ENCODE results near the gene KPNA1.

The KPNA1 gene

GRCh38 chr3:122415762-122416654, 98.7 kb downstream of the KPNA1 start, which contains the start of gene WDR5B:
Gene WDR5B, minus strand, starts transcription at chr3:122416062. Its CDS starts 534 bp downstream, at chr3:122415528.
- H3K4me1 ChIP-seq (ENCODE audit: control insufficient read depth, insufficient read depth, low read length), result 0 out of 2 replicates have a peak, but pooled peaks cover 3% of the 10 kb centered on the region
- H3K27ac ChIP-seq (ENCODE audit: low read depth, low read length), result peak within 1 kb of the TSS; percentile 78
- H3K27me3 ChIP-seq (ENCODE audit: control insufficient read depth, insufficient read depth, low read length), result no peaks in the 10 kb centered on the region
- H3K4me3 ChIP-seq (ENCODE audit: low read depth, low read length), result peak within 1 kb of the TSS; percentile 95
- H3K36me3 ChIP-seq (ENCODE audit: control insufficient read depth, insufficient read depth, low read length), result peaks cover 8% of the 10 kb centered on the region
- H3K9ac ChIP-seq (ENCODE audit: low read length), result peak within 1 kb of the TSS; percentile 91
- H3K9me3 ChIP-seq (ENCODE audit: control insufficient read depth, insufficient read depth, low read depth, low read length), result no peaks in the 10 kb centered on the region

GRCh38 chr3:122415104-122415744, 99.5 kb downstream of the KPNA1 start:
- Histone ChIP-seq H3K4me3 (ENCODE audit: low read depth, low read length) (peak overlapping the region; percentile 95), H3K27ac (ENCODE audit: low read depth, low read length) (no peak overlapping the region), H3K36me3 (ENCODE audit: control insufficient read depth, insufficient read depth, low read length) (peaks cover 14% of the 10 kb centered on the region), H3K4me1 (ENCODE audit: control insufficient read depth, insufficient read depth, low read length) (0 out of 2 replicates have a peak, but pooled peaks cover 3% of the 10 kb centered on the region), H3K27me3 (ENCODE audit: control insufficient read depth, insufficient read depth, low read length) (no peaks in the 10 kb centered on the region), H3K9me3 (ENCODE audit: control insufficient read depth, insufficient read depth, low read depth, low read length) (no peaks in the 10 kb centered on the region), H3K9ac (ENCODE audit: low read length) (peak overlapping the region; percentile 71)

GRCh38 chr3:122414391-122414790, 100.3 kb downstream of the KPNA1 start:
- Histone ChIP-seq H3K36me3 (ENCODE audit: control insufficient read depth, insufficient read depth, low read length) (peaks cover 21% of the 10 kb centered on the region), H3K27ac (ENCODE audit: low read depth, low read length) (no peak overlapping the region), H3K9ac (ENCODE audit: low read length) (no peak overlapping the region), H3K27me3 (ENCODE audit: control insufficient read depth, insufficient read depth, low read length) (no peaks in the 10 kb centered on the region), H3K4me1 (ENCODE audit: control insufficient read depth, insufficient read depth, low read length) (0 out of 2 replicates have a peak, but pooled peaks cover 3% of the 10 kb centered on the region), H3K4me3 (ENCODE audit: low read depth, low read length) (no peak overlapping the region), H3K9me3 (ENCODE audit: control insufficient read depth, insufficient read depth, low read depth, low read length) (no peaks in the 10 kb centered on the region)

- Histone ChIP-seq H3K27ac (ENCODE audit: low read depth, low read length) (no peak overlapping the region), H3K36me3 (ENCODE audit: control insufficient read depth, insufficient read depth, low read length) (peaks cover 56% of the 10 kb centered on the region), H3K4me1 (ENCODE audit: control insufficient read depth, insufficient read depth, low read length) (no peaks in the 10 kb centered on the region)
These were observed 104.1 kb downstream of the KPNA1 start for GRCh38 chr3:122410639-122411038.

GRCh38 chr3:122410111-122410510, 104.6 kb downstream of the KPNA1 start:
- Histone ChIP-seq H3K36me3 (ENCODE audit: control insufficient read depth, insufficient read depth, low read length) (peaks cover 61% of the 10 kb centered on the region), H3K4me1 (ENCODE audit: control insufficient read depth, insufficient read depth, low read length) (no peaks in the 10 kb centered on the region), H3K4me3 (ENCODE audit: low read depth, low read length) (no peak overlapping the region), H3K27ac (ENCODE audit: low read depth, low read length) (no peak overlapping the region), H3K9me3 (ENCODE audit: control insufficient read depth, insufficient read depth, low read depth, low read length) (no peaks in the 10 kb centered on the region), H3K27me3 (ENCODE audit: control insufficient read depth, insufficient read depth, low read length) (no peaks in the 10 kb centered on the region), H3K9ac (ENCODE audit: low read length) (no peak overlapping the region)

More at GRCh38 chr3:122410639-122411038, 104.1 kb downstream of the KPNA1 start:
- H3K4me3 ChIP-seq (ENCODE audit: low read depth, low read length), result no peak overlapping the region
- H3K9ac ChIP-seq (ENCODE audit: low read length), result no peak overlapping the region
- H3K27me3 ChIP-seq (ENCODE audit: control insufficient read depth, insufficient read depth, low read length), result no peaks in the 10 kb centered on the region
- H3K9me3 ChIP-seq (ENCODE audit: control insufficient read depth, insufficient read depth, low read depth, low read length), result no peaks in the 10 kb centered on the region

- H3K36me3 ChIP-seq (ENCODE audit: control insufficient read depth, insufficient read depth, low read length), result peaks cover 66% of the 10 kb centered on the region
- no peak overlapping the region for H3K4me3 ChIP-seq (ENCODE audit: low read depth, low read length)
- no peak overlapping the region for H3K27ac ChIP-seq (ENCODE audit: low read depth, low read length)
These were observed 105.3 kb downstream of the KPNA1 start for GRCh38 chr3:122409446-122409845.

GRCh38 chr3:122407946-122408345, 106.8 kb downstream of the KPNA1 start:
- Histone ChIP-seq H3K9me3 (ENCODE audit: control insufficient read depth, insufficient read depth, low read depth, low read length) (no peaks in the 10 kb centered on the region), H3K9ac (ENCODE audit: low read length) (no peak overlapping the region), H3K27ac (ENCODE audit: low read depth, low read length) (no peak overlapping the region), H3K27me3 (ENCODE audit: control insufficient read depth, insufficient read depth, low read length) (no peaks in the 10 kb centered on the region), H3K4me1 (ENCODE audit: control insufficient read depth, insufficient read depth, low read length) (no peaks in the 10 kb centered on the region), H3K36me3 (ENCODE audit: control insufficient read depth, insufficient read depth, low read length) (peaks cover 81% of the 10 kb centered on the region), H3K4me3 (ENCODE audit: low read depth, low read length) (no peak overlapping the region)

More at GRCh38 chr3:122409446-122409845, 105.3 kb downstream of the KPNA1 start:
- no peaks in the 10 kb centered on the region for H3K4me1 ChIP-seq (ENCODE audit: control insufficient read depth, insufficient read depth, low read length)
- H3K9me3 ChIP-seq (ENCODE audit: control insufficient read depth, insufficient read depth, low read depth, low read length), result no peaks in the 10 kb centered on the region
- no peaks in the 10 kb centered on the region for H3K27me3 ChIP-seq (ENCODE audit: control insufficient read depth, insufficient read depth, low read length)
- no peak overlapping the region for H3K9ac ChIP-seq (ENCODE audit: low read length)

GRCh38 chr3:122406198-122406597, 108.5 kb downstream of the KPNA1 start:
- Histone ChIP-seq H3K9ac (ENCODE audit: low read length) (no peak overlapping the region), H3K9me3 (ENCODE audit: control insufficient read depth, insufficient read depth, low read depth, low read length) (no peaks in the 10 kb centered on the region), H3K27me3 (ENCODE audit: control insufficient read depth, insufficient read depth, low read length) (no peaks in the 10 kb centered on the region), H3K4me3 (ENCODE audit: low read depth, low read length) (no peak overlapping the region), H3K36me3 (ENCODE audit: control insufficient read depth, insufficient read depth, low read length) (peaks cover 81% of the 10 kb centered on the region), H3K4me1 (ENCODE audit: control insufficient read depth, insufficient read depth, low read length) (no peaks in the 10 kb centered on the region), H3K27ac (ENCODE audit: low read depth, low read length) (no peak overlapping the region)

- no peak overlapping the region for H3K9ac ChIP-seq (ENCODE audit: low read length)
- H3K36me3 ChIP-seq (ENCODE audit: control insufficient read depth, insufficient read depth, low read length), result peaks cover 70% of the 10 kb centered on the region
- H3K27ac ChIP-seq (ENCODE audit: low read depth, low read length), result no peak overlapping the region
- H3K27me3 ChIP-seq (ENCODE audit: control insufficient read depth, insufficient read depth, low read length), result no peaks in the 10 kb centered on the region
- H3K4me3 ChIP-seq (ENCODE audit: low read depth, low read length), result no peak overlapping the region
- H3K9me3 ChIP-seq (ENCODE audit: control insufficient read depth, insufficient read depth, low read depth, low read length), result no peaks in the 10 kb centered on the region
- no peaks in the 10 kb centered on the region for H3K4me1 ChIP-seq (ENCODE audit: control insufficient read depth, insufficient read depth, low read length)
These were observed 109.7 kb downstream of the KPNA1 start for GRCh38 chr3:122405015-122405414.

GRCh38 chr3:122403489-122403888, 111.2 kb downstream of the KPNA1 start:
- Histone ChIP-seq H3K4me3 (ENCODE audit: low read depth, low read length) (no peak overlapping the region), H3K9me3 (ENCODE audit: control insufficient read depth, insufficient read depth, low read depth, low read length) (no peaks in the 10 kb centered on the region), H3K9ac (ENCODE audit: low read length) (no peak overlapping the region), H3K27me3 (ENCODE audit: control insufficient read depth, insufficient read depth, low read length) (no peaks in the 10 kb centered on the region), H3K4me1 (ENCODE audit: control insufficient read depth, insufficient read depth, low read length) (no peaks in the 10 kb centered on the region), H3K36me3 (ENCODE audit: control insufficient read depth, insufficient read depth, low read length) (peaks cover 58% of the 10 kb centered on the region), H3K27ac (ENCODE audit: low read depth, low read length) (no peak overlapping the region)

- H3K36me3 ChIP-seq (ENCODE audit: control insufficient read depth, insufficient read depth, low read length), result peaks cover 14% of the 10 kb centered on the region
- H3K9me3 ChIP-seq (ENCODE audit: control insufficient read depth, insufficient read depth, low read depth, low read length), result no peaks in the 10 kb centered on the region
- H3K27me3 ChIP-seq (ENCODE audit: control insufficient read depth, insufficient read depth, low read length), result no peaks in the 10 kb centered on the region
- H3K4me1 ChIP-seq (ENCODE audit: control insufficient read depth, insufficient read depth, low read length), result peaks cover 4% of the 10 kb centered on the region; the same call in 1 of the 2 replicates
- H3K4me3 ChIP-seq (ENCODE audit: low read depth, low read length), result no peak overlapping the region
- H3K9ac ChIP-seq (ENCODE audit: low read length), result no peak overlapping the region
- H3K27ac ChIP-seq (ENCODE audit: low read depth, low read length), result no peak overlapping the region
These were observed 115.8 kb downstream of the KPNA1 start for GRCh38 chr3:122398920-122399319.

All from HUES6 (cell line).